ENCODE measurements around the gene PTH1R. TPM values are rescaled to one million over a fixed set of nuclear protein-coding genes. Genes with fewer than 3 reads are reported as not detected.

The PTH1R gene
- total RNA-seq, 1 experiment from 2014 or later = not detected

DNA sequence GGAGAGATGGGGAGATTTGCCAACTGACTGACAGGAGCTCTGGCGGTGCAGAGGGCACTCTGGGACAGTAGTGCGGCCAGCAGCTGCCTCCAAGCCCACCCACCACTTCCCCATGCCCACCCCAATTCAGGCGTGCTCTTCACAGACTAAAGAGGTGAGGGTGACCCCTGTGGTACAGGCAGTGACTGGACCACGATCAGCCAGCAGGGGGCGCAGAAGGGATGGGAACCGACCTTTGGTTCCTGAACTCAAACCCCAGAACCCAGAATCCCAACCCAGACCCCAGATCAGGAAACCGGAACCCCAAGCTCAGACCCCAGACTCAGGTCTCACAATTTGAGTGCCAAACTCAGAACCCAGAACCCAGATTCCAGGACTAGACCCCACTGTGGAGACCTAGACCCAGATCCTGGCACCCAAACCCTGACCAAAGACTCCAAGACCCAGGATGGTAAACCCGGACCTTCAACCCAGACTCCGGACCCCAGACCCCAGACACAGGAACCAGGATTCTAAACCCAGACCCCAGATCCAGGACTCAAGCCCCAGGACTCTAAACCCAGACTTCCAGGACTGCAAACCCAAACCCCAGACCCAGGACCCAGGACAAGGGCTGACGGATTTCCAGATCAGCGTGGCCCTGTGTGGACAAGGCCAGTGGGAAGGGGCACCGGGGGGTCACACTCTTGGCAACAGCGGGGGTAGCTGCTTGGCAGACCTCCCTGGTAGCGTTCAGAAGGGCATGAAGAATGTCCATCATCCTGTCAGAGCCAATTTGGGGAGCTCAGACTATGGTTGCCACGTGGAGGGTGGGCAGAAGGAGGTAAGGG is 10.6 kb upstream of the PTH1R start:
- Histone ChIP-seq H3K4me3 (ENCODE audit: low read depth in 2 of 2, low read length in 2 of 2) (no peak overlapping the region), H3K4me1 (ENCODE audit: control insufficient read depth, insufficient read depth, low read length) (no peaks in the 10 kb centered on the region), H3K27ac (ENCODE audit: low read length) (no peak overlapping the region), H3K36me3 (ENCODE audit: control insufficient read depth, insufficient read depth, low read length) (no peaks in the 10 kb centered on the region), H3K27me3 (ENCODE audit: control insufficient read depth, insufficient read depth, low read length) (no peaks in the 10 kb centered on the region), H3K9me3 (ENCODE audit: control insufficient read depth, insufficient read depth, low read depth, low read length) (no peaks in the 10 kb centered on the region)
- ATAC-seq = peak; percentile 74
- TF ChIP-seq CTCF (IDR thresholded peaks at IDR 0.05) = peak; percentile 89
- no peak for TF ChIP-seq POLR2AphosphoS5 (IDR thresholded peaks at IDR 0.05; ENCODE audit: low read depth, low read length)
- intact Hi-C loops (cut with micrococcal nuclease; ENCODE audit: unreplicated experiment) (loop anchor here (5.0 kb wide), 1 partner anchor 40 kb away; no protein-coding TSS in a partner anchor), in situ Hi-C loops (cut with HindIII; ENCODE audit: low pct_unique_long_range_greater_than_20kb, low sequenced_read_pairs) (no loop called here)
- BruUV-seq (replicated peaks) = no TSS peak
- CTCF ChIA-PET = interaction anchor here (0.6 to 1.5 kb wide), 2 partner anchors 28 to 265 kb away, joined by 4 to 9 read pairs; no protein-coding TSS in a partner anchor
- peak; percentile 20 for DNase-seq (ENCODE audit: low read depth, low spot score)
- POLR2A ChIA-PET = no interaction called here

DNA sequence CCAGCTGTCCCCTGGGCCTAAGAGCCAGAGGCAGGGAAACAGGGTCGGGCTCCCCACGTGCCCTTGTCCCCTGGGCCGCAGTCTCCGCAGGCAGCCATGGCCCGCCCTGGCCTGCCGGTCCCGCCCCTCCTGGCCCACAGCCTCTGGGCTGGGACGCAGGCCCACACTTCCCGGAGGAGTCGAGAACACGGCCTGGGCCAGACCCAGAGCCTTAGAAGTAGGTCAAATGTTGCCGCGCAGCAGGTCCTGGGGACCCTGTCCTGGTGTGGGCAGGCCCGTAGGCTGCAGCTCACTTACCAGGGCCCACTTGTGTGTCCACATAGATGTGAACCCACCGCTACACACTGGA is 10.0 kb upstream of the PTH1R start:
- POLR2A ChIA-PET = no interaction called here
- intact Hi-C loops (cut with micrococcal nuclease; ENCODE audit: unreplicated experiment) (loop anchor here (5.0 kb wide), 1 partner anchor 40 kb away; no protein-coding TSS in a partner anchor), in situ Hi-C loops (cut with HindIII; ENCODE audit: low pct_unique_long_range_greater_than_20kb, low sequenced_read_pairs) (no loop called here)

More for the DNA sequence above, 10.0 kb upstream of the PTH1R start:
- H3K36me3 ChIP-seq (ENCODE audit: control insufficient read depth, insufficient read depth, low read length) = no peaks in the 10 kb centered on the region
- BruUV-seq (replicated peaks) = no TSS peak
- no peak for TF ChIP-seq REST (IDR thresholded peaks at IDR 0.05; ENCODE audit: insufficient read depth in 1 of 2, low read depth in 2 of 2, low read length in 1 of 2)
- TF ChIP-seq TCF7L2 (IDR thresholded peaks at IDR 0.05; ENCODE audit: low read depth, low read length) = no peak
- TF ChIP-seq CTCF (IDR thresholded peaks at IDR 0.05) = no peak
- TF ChIP-seq SIN3A (IDR thresholded peaks at IDR 0.05; ENCODE audit: borderline replicate concordance, insufficient read depth, low read depth, low read length) = no peak
- TF ChIP-seq POLR2AphosphoS5 (IDR thresholded peaks at IDR 0.05; ENCODE audit: low read depth, low read length) = no peak
- CTCF ChIA-PET = interaction anchor here (1.5 kb wide), 1 partner anchor 28 kb away, joined by 4 read pairs; no protein-coding TSS in a partner anchor
- ATAC-seq (no peak), DNase-seq (ENCODE audit: low read depth, low spot score) (no peak)
- no peak overlapping the region for H3K27ac ChIP-seq (ENCODE audit: low read length)
- no peaks in the 10 kb centered on the region for H3K4me1 ChIP-seq (ENCODE audit: control insufficient read depth, insufficient read depth, low read length)
- H3K4me3 ChIP-seq (ENCODE audit: low read depth in 2 of 2, low read length in 2 of 2) = no peak overlapping the region
- H3K27me3 ChIP-seq (ENCODE audit: control insufficient read depth, insufficient read depth, low read length) = no peaks in the 10 kb centered on the region
- no peaks in the 10 kb centered on the region for H3K9me3 ChIP-seq (ENCODE audit: control insufficient read depth, insufficient read depth, low read depth, low read length)

Data from Panc1 (cell line).